Ovary (tissue), 9 donors: ENCODE data around the gene AIFM1. TPM values are rescaled to one million over a fixed set of nuclear protein-coding genes. Genes with fewer than 3 reads are reported as not detected.

Experiments
- DNase-seq, 5 donors: peaks; one replicate each; pipeline ENCODE4 v3.0.0-alpha.2; 2019 to 2020
- H3K27ac ChIP-seq, 2 donors: fragments of 200-600 bp; one replicate each; pipeline versions ENCODE4 v1.5.1 to v1.8.0; 2019 to 2022
- H3K27me3 ChIP-seq: fragments of 200-600 bp; one replicate; pipeline ENCODE4 v1.8.0; 2022
- H3K36me3 ChIP-seq: fragments of 200-600 bp; sonication (generic); one replicate; pipeline ENCODE4 v1.5.1; 2019
- H3K4me1 ChIP-seq: one replicate; pipeline ENCODE4 v1.8.1; 2013; ENCODE audit warnings: mild to moderate bottlenecking, moderate library complexity; ENCODE audit not compliant: insufficient read depth
- H3K4me3 ChIP-seq: fragments of 200-600 bp; sonication (generic); one replicate; pipeline ENCODE4 v1.5.1; 2017
- H3K9me3 ChIP-seq, 2 donors: fragments of 200-600 bp in 1 of 2; sonication (generic) in 1 of 2; one replicate each; pipeline versions ENCODE4 v1.5.1 to v1.8.1; 2013 to 2019; ENCODE audit warnings: mild to moderate bottlenecking in 1 of 2, moderate library complexity in 1 of 2
- CTCF ChIP-seq, 3 donors: fragments of 450-650 bp in 2 of 3; fragments of 200-600 bp in 1 of 3; IDR thresholded peaks; one replicate each; pipeline versions ENCODE4 v1.5.1 to v1.8.0; 2016 to 2022; ENCODE audit warnings: antibody characterized with exemption in 3 of 3, mild to moderate bottlenecking in 1 of 3
- EP300 ChIP-seq: sonication (generic); formaldehyde crosslinking; IDR thresholded peaks from one replicate; pipeline ENCODE4 v1.6.1; 2017; ENCODE audit warnings: antibody characterized with exemption
- POLR2A ChIP-seq: fragments of 450-650 bp; IDR thresholded peaks from one replicate; pipeline ENCODE4 v1.6.1; 2017; ENCODE audit warnings: antibody characterized with exemption, mild to moderate bottlenecking, moderate library complexity
- WGBS, 3 donors: extraction: QIAGEN DNeasy Blood & Tissue Kit in 1 of 3; methylation state at CpG; one replicate each; pipeline versions ENCODE4 v1.1.5 to v1.1.7; 2013 to 2017; 5-methylcytosine and 5-hydroxymethylcytosine counted together
- intact Hi-C, 4 donors: fragments of 100-400 bp; cut with DNase I; formaldehyde crosslinking; loops; one replicate each; pipeline versions ENCODE4 v1.11.0 to v1.15.1; 2022 to 2023
- polyA plus RNA-seq, 2 donors: library from polyadenylated mRNA; stranded (reverse); fragments of 200-250 nt in 1 of 2; fragments of 350-450 nt in 1 of 2; fragmentation: Illumina TruSeq in 1 of 2; extraction: RNeasy Lipid Tissue Mini Kit (QIAGEN cat#74804) in 1 of 2; gene quantifications; one replicate each; pipeline ENCODE4 v1.2.3, GENCODE V29; 2013 to 2014
- total RNA-seq, 7 donors: library from RNA; depleted of rRNA in 2 of 7; stranded (reverse); fragments of >200 nt in 2 of 7; fragmentation: NEBNext Ultra II Directional in 3 of 7; extraction: Animal tissue kit (Norgen Biotek cat#: 25700) in 3 of 7; gene quantifications; one replicate each; pipeline versions ENCODE4 v1.1.0 to v1.2.4, GENCODE V29; 2016 to 2023
- donor health status: DM: no; HTN: no; CAD: no; lungs with moderate emphysema.
- donor health status: DM: no; HTN: no; CAD: no.
- donor health status: Bipolar disorder and iron deficiency.
- donor health status: DM: yes; HTN: yes; CAD: no.
- donor health status: DM: no; HTN: no; CAD: no.
- donor health status: DM: yes; HTN: yes; CAD: no.

The AIFM1 gene
- total and polyA plus RNA-seq, 9 donors, result 5.2 to 51.4 (median 20.5) TPM

GRCh38 chrX:130165181-130165702, 399 bp downstream of the AIFM1 start:
- Histone ChIP-seq H3K4me1 (peaks cover 2% of the 10 kb centered on the region), H3K36me3 (no peaks in the 10 kb centered on the region), H3K27ac (peak overlapping the region; percentile 47 to 77), H3K9me3 (no peaks in the 10 kb centered on the region), H3K4me3 (peak overlapping the region; percentile 39), H3K27me3 (no peaks in the 10 kb centered on the region)
- DNase-seq, result peak in 3 of 5 donors; percentile 55 to 64 (median 56)
- TF ChIP-seq POLR2A (no peak), CTCF (IDR thresholded peaks at IDR 0.05) (no peak)
- intact Hi-C loops, result no loop called here
- 28 to 54% (median 30%) methylated on average over 32 of the region's 32 CpGs for WGBS, 3 donors

- Histone ChIP-seq H3K9me3 (no peaks in the 10 kb centered on the region), H3K27me3 (no peaks in the 10 kb centered on the region), H3K27ac (no peak overlapping the region), H3K4me3 (no peak overlapping the region), H3K4me1 (peaks cover 2% of the 10 kb centered on the region), H3K36me3 (no peaks in the 10 kb centered on the region)
- intact Hi-C loops, result no loop called here
- TF ChIP-seq POLR2A (no peak), CTCF (IDR thresholded peaks at IDR 0.05) (no peak), EP300 (no peak)
- 63 to 78% (median 75%) methylated on average over 2 of the region's 2 CpGs for WGBS, 3 donors
- DNase-seq, result no peak
These were observed 2.2 kb downstream of the AIFM1 start for GRCh38 chrX:130163398-130163797.

- no peak overlapping the region for H3K27ac ChIP-seq
- H3K4me3 ChIP-seq, result no peak overlapping the region
- H3K27me3 ChIP-seq, result no peaks in the 10 kb centered on the region
- 42 to 49% (median 47%) methylated on average over 6 of the region's 6 CpGs for WGBS, 3 donors
- DNase-seq, result no peak
- H3K36me3 ChIP-seq, result no peaks in the 10 kb centered on the region
- H3K9me3 ChIP-seq, result no peaks in the 10 kb centered on the region
- intact Hi-C loops, result no loop called here
- peaks cover 2% of the 10 kb centered on the region for H3K4me1 ChIP-seq
- TF ChIP-seq EP300, result no peak
- TF ChIP-seq POLR2A, result no peak
- no peak for TF ChIP-seq CTCF (IDR thresholded peaks at IDR 0.05)
These were observed 3.4 kb downstream of the AIFM1 start for GRCh38 chrX:130162094-130162735.

- no peak for DNase-seq
- no peak overlapping the region for H3K4me3 ChIP-seq
- peaks cover 2% of the 10 kb centered on the region for H3K4me1 ChIP-seq
- 63 to 81% (median 71%) methylated on average over 4 of the region's 4 CpGs for WGBS, 3 donors
- H3K9me3 ChIP-seq, result no peaks in the 10 kb centered on the region
- no peaks in the 10 kb centered on the region for H3K27me3 ChIP-seq
- TF ChIP-seq POLR2A (no peak), EP300 (no peak), CTCF (IDR thresholded peaks at IDR 0.05) (no peak)
- intact Hi-C loops, result no loop called here
- no peaks in the 10 kb centered on the region for H3K36me3 ChIP-seq
- H3K27ac ChIP-seq, result no peak overlapping the region
These were observed 5.9 kb downstream of the AIFM1 start for GRCh38 chrX:130159776-130160175.
